Trophoblast cell (in vitro differentiated cells and primary cell): Measurements from ENCODE around the gene LAMC2.

Experiments
- DNase-seq, 2 donors: peaks; one replicate each; pipeline ENCODE4 v3.0.0-alpha.2; 2016
- H2AFZ ChIP-seq: 2 replicates; pipeline ENCODE4 v1.6.1; 2013; ENCODE audit warnings: low read length, moderate library complexity, mild to moderate bottlenecking; ENCODE audit not compliant: insufficient read depth, poor library complexity
- H2AK5ac ChIP-seq: 2 replicates; pipeline ENCODE4 v1.6.1; 2013; ENCODE audit warnings: mild to moderate bottlenecking, low read length
- H2BK120ac ChIP-seq: 2 replicates; pipeline ENCODE4 v1.6.1; 2013; ENCODE audit warnings: low read length, mild to moderate bottlenecking, moderate library complexity; ENCODE audit not compliant: insufficient read depth, poor library complexity
- H2BK12ac ChIP-seq: 2 replicates; pipeline ENCODE4 v1.6.1; 2013; ENCODE audit warnings: mild to moderate bottlenecking, low read length, moderate library complexity
- H2BK5ac ChIP-seq: 2 replicates; pipeline ENCODE4 v1.6.1; 2013; ENCODE audit warnings: low read length, low read depth, moderate library complexity, mild to moderate bottlenecking; ENCODE audit not compliant: poor library complexity
- H3K14ac ChIP-seq: 2 replicates; pipeline ENCODE4 v1.6.1; 2013; ENCODE audit warnings: mild to moderate bottlenecking, low read length
- H3K18ac ChIP-seq: 2 replicates; pipeline ENCODE4 v1.6.1; 2013; ENCODE audit warnings: mild to moderate bottlenecking, low read length
- H3K23ac ChIP-seq: 2 replicates; pipeline ENCODE4 v1.6.1; 2013; ENCODE audit warnings: low read length
- H3K27ac ChIP-seq: 2 replicates; pipeline ENCODE4 v1.5.1; 2013; ENCODE audit warnings: low read depth, mild to moderate bottlenecking, inconsistent platforms, low read length, moderate library complexity
- H3K27me3 ChIP-seq: 2 replicates; pipeline ENCODE4 v1.6.1; 2013; ENCODE audit warnings: inconsistent platforms, mild to moderate bottlenecking, low read length, moderate library complexity; ENCODE audit not compliant: insufficient read depth
- H3K36me3 ChIP-seq, 2 experiments: 1 replicate in 1 of 2; 2 replicates in 1 of 2; pipeline ENCODE4 v1.6.1; 2013; ENCODE audit warnings: low read length in 2 of 2, mild to moderate bottlenecking in 2 of 2, moderate library complexity in 1 of 2; ENCODE audit not compliant: insufficient read depth in 2 of 2, control insufficient read depth in 1 of 2
- H3K4ac ChIP-seq: 2 replicates; pipeline ENCODE4 v1.6.1; 2013; ENCODE audit warnings: low read depth, mild to moderate bottlenecking, low read length, moderate library complexity
- H3K4me1 ChIP-seq, 2 experiments: 1 replicate in 1 of 2; 2 replicates in 1 of 2; pipeline ENCODE4 v1.6.1; 2013; ENCODE audit warnings: low read length in 2 of 2, mild to moderate bottlenecking in 2 of 2, moderate library complexity in 1 of 2; ENCODE audit not compliant: insufficient read depth in 2 of 2, control insufficient read depth in 1 of 2
- H3K4me2 ChIP-seq: 2 replicates; pipeline ENCODE4 v1.6.1; 2013; ENCODE audit warnings: inconsistent platforms, mild to moderate bottlenecking, low read length, moderate library complexity
- H3K4me3 ChIP-seq: 2 replicates; pipeline ENCODE4 v1.5.1; 2013; ENCODE audit warnings: mild to moderate bottlenecking, low read depth, low read length, inconsistent platforms
- H3K79me1 ChIP-seq: one replicate; pipeline ENCODE4 v1.6.1; 2013; ENCODE audit warnings: low read length
- H3K79me2 ChIP-seq: 2 replicates; pipeline ENCODE4 v1.6.1; 2013; ENCODE audit warnings: low read length, mild to moderate bottlenecking; ENCODE audit not compliant: control insufficient read depth, insufficient read depth, poor library complexity
- H3K9ac ChIP-seq: 2 replicates; pipeline ENCODE4 v1.6.1; 2013; ENCODE audit warnings: mild to moderate bottlenecking, low read length
- H3K9me3 ChIP-seq: 2 replicates; pipeline ENCODE4 v1.6.1; 2013; ENCODE audit warnings: low read depth, mild to moderate bottlenecking, control low read depth, inconsistent platforms, low read length; ENCODE audit not compliant: insufficient read depth
- H4K12ac ChIP-seq: 2 replicates; pipeline ENCODE4 v1.6.1; 2013; ENCODE audit warnings: low read depth, mild to moderate bottlenecking, low read length, moderate library complexity
- H4K8ac ChIP-seq: 2 replicates; pipeline ENCODE4 v1.6.1; 2013; ENCODE audit warnings: low read depth, mild to moderate bottlenecking, low read length, moderate library complexity
- H4K91ac ChIP-seq: one replicate; pipeline ENCODE4 v1.6.1; 2013; ENCODE audit warnings: low read depth, mild to moderate bottlenecking, low read length, moderate library complexity
- WGBS: extraction: QIAGEN DNeasy Blood & Tissue Kit; methylation state at CpG from one replicate; pipeline ENCODE4 v1.1.7; 2013; ENCODE audit warnings: missing lambda C conversion rate; ENCODE audit not compliant: insufficient read length, insufficient coverage; ENCODE audit errors: extremely low coverage; 5-methylcytosine and 5-hydroxymethylcytosine counted together

The LAMC2 gene

DNA sequence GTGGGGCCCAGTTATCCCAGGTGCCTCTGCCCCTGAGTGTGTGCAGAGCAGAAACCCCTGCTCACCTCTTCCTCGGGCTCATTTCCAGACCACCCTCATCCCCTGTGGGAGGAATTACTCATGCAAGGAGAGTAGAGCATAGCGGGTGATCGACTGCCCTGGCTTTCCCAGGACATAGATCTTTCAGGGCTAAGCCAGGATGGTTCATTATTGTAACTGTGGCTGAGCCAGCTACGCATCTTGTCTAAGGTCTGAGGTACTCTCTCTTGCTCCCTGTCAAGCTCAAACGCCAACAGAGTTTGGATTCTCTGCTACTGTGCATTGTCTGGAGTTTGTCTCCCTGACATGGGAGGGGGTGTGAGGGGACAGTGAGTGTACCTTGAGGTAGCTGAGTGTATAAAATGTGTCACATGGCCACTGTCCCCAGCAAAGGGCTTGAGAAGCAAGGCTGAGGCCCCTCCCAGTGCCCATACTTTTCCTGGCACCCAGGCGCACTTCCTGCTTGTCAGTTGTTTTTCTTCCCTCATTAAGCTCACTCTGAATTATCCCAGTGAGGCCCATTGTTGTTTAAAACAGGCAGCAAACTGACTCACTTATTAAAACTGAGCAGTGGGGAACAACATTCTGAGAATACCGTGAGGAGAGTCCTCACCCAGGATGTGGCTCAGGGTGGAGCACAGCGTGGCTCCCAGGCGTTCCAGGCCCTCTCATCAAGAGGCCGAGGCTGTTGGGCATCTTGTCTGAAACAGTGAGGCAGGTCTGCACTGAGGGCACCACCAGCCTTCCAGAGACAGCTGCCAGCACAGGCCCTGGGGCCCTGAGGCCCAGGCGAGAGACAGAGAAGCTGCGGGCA lies 92.9 kb downstream of the LAMC2 start:
- Histone ChIP-seq H2AK5ac (peak overlapping the region; percentile 94), H3K4me2 (no peak overlapping the region), H3K18ac (peak overlapping the region; percentile 93), H3K27me3 (no peaks in the 10 kb centered on the region), H3K4ac (peak overlapping the region; percentile 82), H2BK120ac (peak overlapping the region; percentile 98), H2BK12ac (peak overlapping the region; percentile 96), H3K4me1 (peaks cover 38 to 41% of the 10 kb centered on the region in 2 experiments), H2BK5ac (peak overlapping the region; percentile 97), H3K79me1 (peaks cover 61% of the 10 kb centered on the region), H4K91ac (peak overlapping the region; percentile 99), H2AFZ (peak overlapping the region; percentile 52), H3K27ac (peak overlapping the region; percentile 98), H4K8ac (peak overlapping the region; percentile 83), H3K36me3 (no peaks in the 10 kb centered on the region), H3K4me3 (no peak overlapping the region), H3K79me2 (peaks cover 5% of the 10 kb centered on the region), H3K23ac (no peak overlapping the region), H3K9me3 (no peaks in the 10 kb centered on the region), H4K12ac (peak overlapping the region; percentile 34), H3K14ac (peak overlapping the region; percentile 95), H3K9ac (no peak overlapping the region)
- WGBS: no CpG with 5 or more reads among the region's 12 CpGs
- peak; percentile 98 to 99 for DNase-seq

DNA sequence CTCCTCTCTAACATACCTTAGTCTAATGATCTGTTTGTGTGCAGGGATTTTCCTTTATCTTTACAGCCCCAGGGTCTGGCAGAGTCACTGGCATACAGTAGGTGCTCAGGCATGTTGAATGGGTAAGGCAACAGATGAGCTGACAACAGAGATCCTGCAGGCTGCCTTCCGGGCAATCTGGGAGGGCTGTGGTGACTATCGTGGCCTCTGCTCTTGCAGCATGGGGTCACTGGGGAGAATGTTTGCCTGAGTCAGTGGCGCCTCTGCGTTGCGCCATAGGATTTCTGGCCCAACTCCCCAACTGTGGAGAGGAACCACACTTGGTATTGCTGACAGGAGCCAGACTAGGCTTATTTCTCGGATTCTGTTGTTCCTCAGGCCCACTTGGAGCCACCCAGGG lies 93.8 kb downstream of the LAMC2 start:
- peaks cover 61% of the 10 kb centered on the region for H3K79me1 ChIP-seq
- peak overlapping the region; percentile 99 for H4K91ac ChIP-seq
- no peak overlapping the region for H3K4me2 ChIP-seq
- H3K27ac ChIP-seq: peak overlapping the region; percentile 98
- H3K79me2 ChIP-seq: peaks cover 5% of the 10 kb centered on the region
- no peak overlapping the region for H3K4me3 ChIP-seq
- peak overlapping the region; percentile 8 for H3K14ac ChIP-seq
- H3K36me3 ChIP-seq: peaks cover 0 to 4% of the 10 kb centered on the region in 2 experiments
- H3K9ac ChIP-seq: no peak overlapping the region
- no peaks in the 10 kb centered on the region for H3K27me3 ChIP-seq
- WGBS: no CpG with 5 or more reads among the region's 6 CpGs
- peak overlapping the region; percentile 96 for H2BK12ac ChIP-seq
- H3K18ac ChIP-seq: no peak overlapping the region
- peak; percentile 99 for DNase-seq
- H2AK5ac ChIP-seq: no peak overlapping the region
- no peak overlapping the region for H2AFZ ChIP-seq
- H2BK5ac ChIP-seq: peak overlapping the region; percentile 97
- H2BK120ac ChIP-seq: peak overlapping the region; percentile 98
- peaks cover 37 to 41% of the 10 kb centered on the region in 2 experiments for H3K4me1 ChIP-seq
- H3K9me3 ChIP-seq: no peaks in the 10 kb centered on the region
- H4K12ac ChIP-seq: no peak overlapping the region
- no peak overlapping the region for H3K23ac ChIP-seq
- H4K8ac ChIP-seq: peak overlapping the region; percentile 18
- H3K4ac ChIP-seq: no peak overlapping the region

DNA sequence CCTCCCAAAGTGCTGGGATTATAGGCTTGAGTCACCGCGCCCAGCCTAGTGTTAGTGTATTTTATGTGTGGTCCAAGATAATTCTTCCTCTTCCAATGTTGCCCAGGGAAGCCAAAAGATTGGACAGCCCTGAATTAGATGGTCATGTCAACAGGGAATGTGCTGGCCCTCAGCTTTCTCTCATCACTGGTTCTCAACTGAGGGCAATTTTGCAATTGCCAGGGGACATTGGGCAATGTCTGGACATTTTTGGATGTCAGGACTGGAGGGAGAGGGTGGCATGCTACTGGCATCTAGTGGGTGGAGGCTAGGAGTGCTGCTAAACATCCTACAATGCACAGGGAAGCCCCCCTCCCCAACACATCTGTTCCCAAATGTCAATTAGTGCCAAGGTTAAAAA lies 95.0 kb downstream of the LAMC2 start:
- H3K27ac ChIP-seq: peak overlapping the region; percentile 13
- peak overlapping the region; percentile 7 for H2BK12ac ChIP-seq
- peaks cover 54% of the 10 kb centered on the region for H3K79me1 ChIP-seq
- H4K12ac ChIP-seq: no peak overlapping the region
- WGBS: no CpG with 5 or more reads among the region's 2 CpGs
- H3K4me3 ChIP-seq: no peak overlapping the region
- no peak overlapping the region for H2AK5ac ChIP-seq
- peak overlapping the region; percentile 15 for H2BK5ac ChIP-seq
- peaks cover 5% of the 10 kb centered on the region for H3K79me2 ChIP-seq
- no peak overlapping the region for H3K4me2 ChIP-seq
- peak overlapping the region; percentile 4 for H4K8ac ChIP-seq
- peaks cover 0 to 4% of the 10 kb centered on the region in 2 experiments for H3K36me3 ChIP-seq
- H4K91ac ChIP-seq: peak overlapping the region; percentile 42
- H3K14ac ChIP-seq: no peak overlapping the region
- H3K27me3 ChIP-seq: no peaks in the 10 kb centered on the region
- H3K4me1 ChIP-seq: peaks cover 33 to 38% of the 10 kb centered on the region in 2 experiments
- DNase-seq: peak; percentile 82 to 95
- no peak overlapping the region for H3K9ac ChIP-seq
- no peak overlapping the region for H3K18ac ChIP-seq
- no peak overlapping the region for H2AFZ ChIP-seq
- H2BK120ac ChIP-seq: peak overlapping the region; percentile 7
- no peak overlapping the region for H3K4ac ChIP-seq
- H3K9me3 ChIP-seq: no peaks in the 10 kb centered on the region
- no peak overlapping the region for H3K23ac ChIP-seq

DNA sequence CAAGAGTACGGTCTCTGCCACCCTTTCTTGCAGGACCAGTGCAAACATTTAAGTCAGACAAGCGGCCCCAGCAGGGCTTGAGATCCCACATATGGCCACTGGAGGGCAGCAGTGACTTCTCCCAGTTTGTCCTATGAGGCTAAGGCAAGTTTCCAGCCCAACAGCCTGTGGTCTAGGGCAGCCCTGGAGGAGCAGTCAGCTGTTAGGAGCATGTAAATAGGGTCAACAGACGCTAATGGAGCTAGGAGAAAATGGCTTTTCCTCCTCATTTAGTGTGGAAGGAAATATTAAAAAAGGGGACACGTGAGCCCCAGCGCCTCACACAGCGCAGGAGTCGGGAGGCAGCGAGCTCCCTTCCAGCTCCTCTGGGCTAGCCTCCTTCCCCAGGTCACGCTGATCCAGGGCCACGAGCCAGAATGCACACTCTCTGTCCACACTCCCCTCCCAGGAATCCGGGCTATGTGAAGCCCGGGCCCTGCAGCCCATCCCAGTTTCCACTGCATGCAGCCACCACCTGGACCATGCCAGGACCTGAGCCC lies 95.6 kb downstream of the LAMC2 start:
- Histone ChIP-seq H3K14ac (peak overlapping the region; percentile 73), H3K4ac (peak overlapping the region; percentile 12), H3K79me2 (peaks cover 5% of the 10 kb centered on the region), H2BK120ac (peak overlapping the region; percentile 40), H2BK12ac (peak overlapping the region; percentile 19), H2BK5ac (peak overlapping the region; percentile 75), H3K27ac (peak overlapping the region; percentile 82), H3K4me2 (peak overlapping the region; percentile 36), H3K9ac (no peak overlapping the region), H2AK5ac (no peak overlapping the region), H4K8ac (peak overlapping the region; percentile 3), H3K9me3 (no peaks in the 10 kb centered on the region), H3K36me3 (peaks cover 0 to 4% of the 10 kb centered on the region in 2 experiments), H3K4me1 (peaks cover 33 to 34% of the 10 kb centered on the region in 2 experiments), H3K79me1 (peaks cover 51% of the 10 kb centered on the region), H2AFZ (peak overlapping the region; percentile 41), H4K12ac (no peak overlapping the region), H3K18ac (peak overlapping the region; percentile 8), H3K23ac (no peak overlapping the region), H4K91ac (peak overlapping the region; percentile 90), H3K27me3 (no peaks in the 10 kb centered on the region), H3K4me3 (no peak overlapping the region)
- no CpG with 5 or more reads among the region's 12 CpGs for WGBS
- peak; percentile 99 to 100 for DNase-seq
